HG03064 (cell line): ENCODE results near the gene BCAS3.
"Not testable (repeated sequence)": the region's sequence is repeated elsewhere in the genome, so short reads cannot be mapped to it uniquely, and the experiment has no call there.

Source experiments
- ATAC-seq: cut with Tn5 transposase; IDR thresholded peaks from one replicate; pipeline ENCODE4 v1.9.1; 2021; ENCODE audit warnings: low read depth; ENCODE audit not compliant: unreplicated experiment

Gene BCAS3

DNA sequence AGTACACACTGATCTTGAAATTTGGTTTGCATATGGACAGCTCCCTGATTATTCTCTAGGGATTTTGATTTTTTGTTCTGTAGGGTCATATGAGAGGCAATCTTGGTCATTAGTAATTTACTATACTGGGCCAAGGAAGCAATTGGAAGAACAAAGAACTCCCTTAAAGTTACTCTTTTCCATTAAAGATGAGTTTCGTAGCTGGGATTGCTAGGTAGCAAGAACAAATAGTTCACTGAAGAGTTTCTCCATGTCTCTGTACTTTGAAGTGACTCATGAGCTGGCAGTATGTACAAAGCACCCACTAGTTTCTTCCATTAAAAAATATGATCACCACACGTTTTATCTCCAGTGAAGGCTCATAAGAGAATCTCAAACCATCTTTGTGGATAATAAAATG lies 6.2 kb upstream of the BCAS3 start:
- no peak for ATAC-seq

DNA sequence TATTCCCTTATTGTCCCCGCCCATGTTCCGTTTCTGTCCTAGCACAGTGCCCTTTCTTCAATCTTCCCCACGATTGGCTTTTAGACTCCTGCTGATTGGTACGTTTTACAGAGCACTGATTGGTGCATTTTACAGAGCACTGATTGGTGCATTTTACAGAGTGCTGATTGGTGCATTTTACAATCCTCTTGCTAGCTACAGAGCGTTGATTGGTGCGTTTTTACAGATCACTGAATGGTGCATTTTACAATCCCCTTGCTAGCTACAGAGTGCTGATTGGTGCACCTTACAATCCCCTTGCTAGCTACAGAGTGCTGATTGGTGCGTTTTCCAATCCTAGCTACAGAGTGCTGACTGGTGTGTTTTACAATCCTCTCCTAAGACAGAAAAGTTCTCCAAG lies 3.0 kb upstream of the BCAS3 start:
- ATAC-seq: not testable (repeated sequence)

DNA sequence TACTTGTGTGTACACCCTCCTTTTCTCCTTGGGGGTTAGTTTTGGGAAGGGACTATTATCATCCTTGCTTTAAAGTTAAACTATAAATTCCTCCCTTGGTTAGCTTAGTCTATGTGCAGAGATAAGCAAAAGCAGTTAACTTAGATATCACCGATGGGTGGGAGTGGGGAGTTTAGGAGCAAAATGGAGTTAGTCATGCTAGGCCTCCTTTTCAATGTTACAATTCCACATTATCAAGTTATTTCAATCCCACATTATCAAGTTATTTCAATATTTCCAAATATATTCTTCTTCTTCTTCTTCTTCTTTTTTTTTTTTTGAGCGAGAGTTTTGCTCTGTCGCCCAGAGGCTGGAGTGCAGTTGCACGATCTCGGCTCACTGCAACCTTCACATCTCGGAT lies 1.7 kb upstream of the BCAS3 start:
- no peak for ATAC-seq

DNA sequence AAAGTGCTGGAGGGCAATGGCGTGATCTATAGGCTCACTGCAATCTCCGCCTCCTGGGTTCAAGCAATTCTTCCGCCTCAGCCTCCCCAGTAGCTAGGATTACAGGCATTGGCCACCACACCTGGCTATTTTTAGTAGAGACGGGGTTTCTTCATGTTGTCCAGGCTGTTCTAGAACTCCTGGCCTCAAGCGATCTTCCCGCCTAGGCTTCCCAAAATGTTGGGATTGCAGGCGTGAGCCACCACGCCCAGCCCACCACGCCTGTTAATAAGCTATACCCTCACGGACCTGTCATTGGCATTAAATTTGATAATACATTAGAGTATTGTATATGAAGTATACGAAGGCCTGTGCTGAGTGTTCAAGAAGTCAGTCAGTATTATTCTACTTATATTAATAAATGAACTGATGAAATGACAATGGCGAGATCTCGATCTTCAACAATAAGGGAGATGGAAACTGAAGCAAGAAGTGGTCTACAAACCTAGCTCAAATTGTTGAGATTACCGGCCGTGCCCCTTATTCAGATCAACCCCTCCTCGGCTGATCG lies 818 bp upstream of the BCAS3 start:
- ATAC-seq: no peak

DNA sequence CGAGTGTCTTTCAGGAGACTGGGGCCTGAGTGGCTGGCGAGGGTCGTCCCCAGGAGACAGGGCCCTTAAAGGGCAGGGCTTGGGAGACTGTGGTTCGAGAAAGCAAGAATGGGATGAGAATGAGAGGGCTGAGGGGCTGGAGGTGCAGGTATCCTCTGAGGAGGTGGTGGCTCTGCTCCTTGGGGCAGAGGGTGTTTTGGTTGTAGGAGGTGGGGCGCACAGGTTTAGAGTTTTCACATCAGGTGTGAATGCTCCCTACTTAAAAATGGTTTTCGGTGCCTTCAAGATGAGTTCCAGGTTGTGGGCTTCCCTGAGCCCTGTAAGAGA lies 430 bp downstream of the BCAS3 start:
- ATAC-seq: no peak

DNA sequence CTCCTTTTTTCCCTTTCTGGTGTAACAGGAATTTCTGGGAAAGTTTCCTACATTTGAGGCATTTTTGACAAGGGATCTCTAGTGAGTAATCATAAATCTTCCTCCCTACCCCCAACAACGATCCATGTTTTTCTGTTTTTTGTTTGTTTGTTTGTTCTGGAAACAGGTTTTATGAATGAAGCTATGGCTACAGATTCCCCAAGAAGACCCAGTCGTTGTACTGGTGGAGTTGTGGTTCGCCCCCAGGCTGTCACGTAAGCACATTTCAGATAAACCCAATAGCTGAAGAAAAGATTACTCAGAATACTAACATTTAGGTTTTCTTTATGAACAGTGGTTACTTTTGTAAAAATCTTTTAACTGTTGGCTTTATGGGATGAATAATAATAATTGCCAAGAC lies 1.6 kb downstream of the BCAS3 start:
- ATAC-seq: no peak

DNA sequence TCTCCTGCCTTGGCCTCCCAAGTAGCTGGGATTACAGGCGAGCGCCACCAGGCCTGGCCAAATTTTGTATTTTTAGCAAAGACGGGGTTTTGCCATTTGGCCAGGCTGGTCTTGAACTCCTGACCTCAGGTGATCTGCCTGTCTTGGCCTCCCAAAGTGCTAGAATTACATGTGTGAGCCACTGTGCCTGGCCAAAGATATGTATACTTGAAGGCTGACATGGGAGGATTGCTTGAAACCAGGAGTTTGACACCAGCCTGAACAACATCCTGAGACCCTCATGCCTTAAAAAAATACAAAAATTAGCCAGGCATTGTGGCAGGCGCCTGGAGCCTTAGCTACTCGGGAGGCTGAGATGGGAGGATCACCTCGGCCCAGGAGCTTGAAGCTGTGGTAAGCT lies 3.1 kb downstream of the BCAS3 start:
- no peak for ATAC-seq

DNA sequence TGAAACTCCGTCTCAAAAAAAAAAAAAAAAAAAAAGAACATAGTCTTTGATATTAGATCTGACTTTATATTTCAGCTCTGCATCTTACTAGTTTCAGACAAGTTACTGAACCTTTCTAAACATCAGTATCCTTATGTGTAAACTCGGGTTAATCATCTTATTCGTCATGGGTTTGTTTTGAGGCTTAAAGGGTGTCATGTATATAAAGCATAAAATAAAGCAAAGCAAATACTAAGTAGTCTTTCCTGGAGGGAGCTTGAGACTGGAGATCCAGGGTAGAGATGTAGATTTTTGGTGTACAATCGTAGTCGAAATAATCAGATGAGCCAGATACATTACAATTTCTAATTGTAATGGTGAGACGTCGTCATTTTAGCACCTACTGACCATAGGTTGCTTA lies 7.8 kb downstream of the BCAS3 start:
- ATAC-seq: no peak

DNA sequence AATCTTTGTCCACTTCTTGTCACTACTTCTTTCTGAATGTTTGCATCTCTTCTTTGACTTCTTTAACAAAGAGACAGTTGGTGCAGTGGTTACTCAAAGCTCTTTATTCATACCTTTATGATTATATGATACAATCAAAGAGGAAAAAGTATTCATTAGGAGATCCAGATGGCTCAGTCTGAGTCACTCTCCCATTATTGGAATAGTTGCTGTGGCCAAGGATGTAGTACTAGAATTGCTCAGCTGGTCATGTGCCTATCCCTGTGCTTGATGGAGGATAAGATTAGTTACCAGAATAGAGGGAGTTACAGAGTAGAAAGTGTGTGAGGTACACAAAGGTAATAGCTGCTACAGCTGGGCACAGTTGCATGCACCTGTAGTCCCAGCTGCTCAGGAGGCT lies 18.3 kb downstream of the BCAS3 start:
- ATAC-seq: no peak

DNA sequence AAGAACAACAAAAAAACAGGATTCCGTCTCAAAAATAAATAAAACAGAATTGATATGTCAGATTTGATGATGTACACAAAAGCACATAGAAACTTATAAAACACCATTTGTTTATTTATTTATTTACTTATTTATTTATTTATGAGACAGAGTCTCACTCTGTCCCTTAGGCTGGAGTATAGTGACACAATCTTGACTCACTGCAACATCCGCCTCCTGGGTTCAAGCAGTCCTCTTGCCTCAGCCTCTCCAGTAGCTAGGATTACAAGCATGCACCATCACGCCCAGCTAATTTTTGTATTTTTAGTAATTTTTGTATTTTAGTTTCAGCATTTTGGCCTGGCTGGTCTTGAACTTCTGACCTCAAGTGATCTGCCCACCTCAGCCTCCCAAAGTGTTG lies 21.4 kb downstream of the BCAS3 start:
- no peak for ATAC-seq

DNA sequence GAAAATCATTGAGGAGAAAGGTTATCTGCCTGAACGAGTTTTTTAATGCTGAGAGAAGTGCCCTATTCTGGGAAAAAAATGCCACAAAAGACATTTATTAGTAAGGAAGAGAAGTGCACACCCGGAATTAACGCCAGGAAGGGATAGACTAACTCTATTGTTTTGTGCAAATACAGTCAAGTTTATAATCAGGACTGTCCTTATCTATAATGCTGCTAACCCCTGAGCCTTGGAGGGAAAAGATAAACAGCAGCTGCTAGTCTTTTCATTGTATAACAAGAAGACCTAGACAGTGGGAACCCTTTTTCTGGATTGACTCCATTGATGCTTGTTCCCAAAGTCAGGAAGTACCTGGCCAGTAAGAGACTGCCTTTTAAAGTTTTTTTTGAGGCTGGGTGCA lies 26.5 kb downstream of the BCAS3 start:
- no peak for ATAC-seq

DNA sequence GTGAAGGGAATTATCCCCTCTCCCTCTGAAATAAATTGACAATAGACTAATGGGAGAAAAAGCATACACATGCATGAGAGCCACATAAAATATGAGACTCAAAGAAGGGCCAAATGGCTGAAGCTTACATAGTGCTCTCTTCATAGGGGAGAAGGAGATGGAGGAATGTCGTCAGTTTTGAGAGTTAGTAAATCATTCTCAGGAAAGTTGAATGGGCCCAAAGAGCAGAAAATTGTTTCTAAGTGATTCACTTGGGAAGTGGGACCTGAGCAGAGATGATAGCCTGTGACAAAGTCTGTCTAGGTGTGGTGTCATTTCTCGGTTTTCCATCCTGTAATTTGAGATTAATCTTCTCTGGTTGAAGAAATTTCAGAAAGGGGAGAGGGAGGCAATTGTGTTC lies 35.0 kb downstream of the BCAS3 start:
- no peak for ATAC-seq

DNA sequence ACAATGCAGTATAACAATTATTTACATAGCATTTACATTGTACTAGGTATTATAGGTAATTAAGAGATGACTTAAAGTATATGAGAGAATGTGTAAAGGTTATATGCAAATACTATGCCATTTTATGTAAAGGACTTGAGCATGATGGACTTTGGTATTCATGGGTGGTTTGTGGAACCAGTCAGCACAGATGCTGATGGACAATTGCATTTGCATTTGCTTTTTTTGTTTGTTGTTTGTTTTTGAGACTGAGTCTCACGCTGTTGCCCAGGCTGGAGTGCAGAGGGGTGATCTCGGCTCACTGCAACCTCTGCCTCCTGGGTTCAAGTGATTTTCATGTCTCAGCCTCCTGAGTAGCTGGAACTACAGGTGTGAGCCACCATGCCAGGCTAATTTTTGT lies 36.0 kb downstream of the BCAS3 start:
- no peak for ATAC-seq

DNA sequence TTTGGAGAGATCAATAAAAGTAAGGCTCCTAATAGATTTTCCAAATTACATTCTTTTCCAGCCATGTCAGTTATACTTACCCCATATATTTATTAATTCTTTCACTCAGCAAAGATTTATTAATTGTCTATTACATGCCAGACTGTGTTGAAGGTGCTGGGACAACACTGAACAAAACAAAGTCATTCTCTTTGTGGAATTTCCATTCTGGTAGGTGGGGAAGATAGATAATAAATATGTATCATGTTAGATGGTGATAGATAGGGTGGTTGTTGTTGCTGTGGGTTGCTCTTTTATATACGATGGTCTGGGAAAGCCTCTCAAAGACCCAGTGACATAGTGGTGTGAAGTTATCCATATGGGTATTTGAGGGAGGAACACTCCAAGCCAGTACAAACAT lies 39.1 kb downstream of the BCAS3 start:
- no peak for ATAC-seq

DNA sequence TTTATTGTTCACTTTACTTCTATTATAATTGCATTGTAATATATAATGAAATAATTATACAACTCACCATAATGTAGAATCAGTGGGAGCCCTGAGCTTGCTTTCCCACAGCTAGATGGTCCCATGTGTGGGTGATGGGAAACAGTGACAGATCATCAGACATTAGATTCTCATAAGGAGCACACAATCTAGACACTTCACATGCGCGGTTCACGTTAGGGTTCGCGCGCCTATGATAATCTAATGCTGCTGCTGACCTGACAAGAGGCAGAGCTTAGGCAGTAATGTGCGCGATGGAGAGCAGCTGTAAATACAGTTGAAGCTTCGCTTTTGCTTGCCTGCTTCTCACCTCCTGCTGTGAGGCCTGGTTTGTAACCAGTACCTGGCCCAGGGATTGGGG lies 40.2 kb downstream of the BCAS3 start:
- ATAC-seq: no peak

DNA sequence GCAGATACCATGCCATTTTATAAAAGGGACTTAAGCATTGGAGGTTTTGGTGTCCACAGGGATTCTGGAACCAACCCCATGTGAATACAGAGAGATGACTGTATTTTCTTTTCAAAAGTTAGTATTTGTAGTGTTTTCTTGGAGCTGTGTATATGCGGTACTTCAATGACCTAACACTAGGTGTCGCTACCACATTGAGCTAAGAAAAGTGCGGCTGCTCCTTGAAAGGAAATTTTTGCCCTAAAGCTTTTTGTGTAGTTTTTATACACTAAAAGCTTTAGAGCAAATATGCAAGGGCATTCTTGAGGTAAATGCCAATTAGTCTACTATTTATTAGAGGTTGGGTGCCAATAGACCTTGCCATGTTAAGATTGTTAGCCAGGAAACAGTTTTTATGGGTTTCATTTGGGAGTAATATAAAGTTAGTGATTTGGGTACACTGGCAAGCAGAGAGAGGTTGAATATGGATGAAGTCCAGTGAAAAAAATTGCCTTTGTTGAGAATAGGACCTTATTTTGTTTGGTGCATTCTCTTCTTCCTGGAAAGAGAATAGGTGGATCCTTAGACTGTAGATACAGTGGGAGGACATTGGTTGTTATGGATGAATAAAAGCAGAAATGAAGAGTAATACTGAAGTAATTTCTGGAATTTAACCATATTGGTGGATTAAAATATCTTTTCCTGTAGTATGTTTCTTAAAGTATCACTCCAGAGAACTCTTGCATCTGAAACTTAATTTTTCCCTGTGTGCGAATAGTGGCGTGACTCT lies 43.3 kb downstream of the BCAS3 start:
- no peak for ATAC-seq

DNA sequence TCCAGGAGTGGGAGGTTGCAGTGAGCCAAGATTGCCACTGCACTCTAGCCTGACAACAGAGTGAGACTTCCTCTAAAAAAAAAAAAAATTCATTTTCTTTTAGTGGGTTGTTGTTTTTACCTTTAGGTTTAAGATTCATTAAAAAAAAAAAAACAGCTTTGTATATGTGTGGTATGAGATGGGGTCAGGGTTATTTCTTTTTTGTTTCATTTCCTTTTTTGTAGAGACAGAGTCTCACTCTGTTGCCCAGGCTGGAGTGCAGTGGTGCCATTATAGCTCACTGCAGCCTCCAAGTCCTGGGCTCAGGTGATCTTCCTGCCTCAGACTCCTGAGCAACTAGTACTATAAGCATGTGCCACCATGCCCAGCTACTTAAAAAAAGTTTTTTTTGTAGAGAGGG lies 47.0 kb downstream of the BCAS3 start:
- peak; percentile 63 for ATAC-seq

DNA sequence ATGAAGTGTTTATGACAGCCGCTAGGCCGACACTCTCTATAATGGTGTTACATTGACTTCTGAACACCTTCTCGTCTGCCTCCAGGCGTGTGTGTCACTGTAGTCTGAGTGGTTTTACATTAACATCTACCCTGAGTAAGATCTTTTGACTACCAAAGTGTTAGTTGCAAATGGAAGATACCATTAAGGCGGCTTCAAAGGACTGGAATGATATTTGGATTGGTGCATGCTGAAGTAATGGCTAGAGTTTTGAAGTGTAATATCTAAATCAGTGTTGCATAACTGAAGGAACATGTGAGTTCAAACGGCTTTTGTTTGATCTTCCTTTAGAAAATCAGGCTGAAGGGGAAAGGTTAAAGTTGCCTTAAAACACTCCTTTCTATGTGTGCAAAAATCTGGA lies 52.2 kb downstream of the BCAS3 start:
- no peak for ATAC-seq

DNA sequence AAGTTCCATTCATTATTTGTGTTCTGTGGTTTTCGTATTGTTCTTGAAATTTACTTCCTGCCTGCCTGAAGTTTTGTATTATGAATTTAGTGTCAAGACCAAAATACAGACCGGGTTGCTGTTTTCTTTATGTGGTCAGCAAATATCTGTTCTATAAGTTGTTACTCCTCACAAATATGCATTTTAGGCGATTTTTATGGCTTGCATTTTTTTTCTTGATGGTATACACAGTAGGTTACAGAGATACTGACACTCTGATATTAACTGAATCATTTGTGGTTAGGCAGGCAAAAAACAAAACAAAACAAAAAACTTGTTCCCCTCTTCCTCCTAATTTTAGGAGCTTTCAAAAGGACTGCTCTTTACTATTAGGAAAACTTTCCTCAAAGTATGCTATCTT lies 52.6 kb downstream of the BCAS3 start:
- ATAC-seq: no peak

DNA sequence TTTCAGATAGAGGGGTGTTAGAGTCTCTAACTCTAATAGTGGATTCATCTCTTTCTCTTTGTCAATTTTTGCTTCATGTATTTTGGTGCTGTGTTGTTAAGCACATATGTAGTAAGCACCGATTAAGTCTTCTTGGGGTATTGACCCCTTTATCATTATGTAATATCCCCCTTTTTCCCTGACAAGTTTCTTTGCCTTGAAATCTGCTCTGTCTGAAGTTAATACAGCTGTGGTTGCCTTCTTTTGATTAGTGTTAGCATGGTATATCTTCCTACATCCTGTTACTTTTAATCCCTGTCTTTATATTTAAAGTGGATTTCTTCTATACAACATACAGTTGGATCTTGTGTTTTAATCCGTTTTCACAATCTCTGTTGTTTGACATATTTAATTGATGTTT lies 60.6 kb downstream of the BCAS3 start:
- no peak for ATAC-seq

DNA sequence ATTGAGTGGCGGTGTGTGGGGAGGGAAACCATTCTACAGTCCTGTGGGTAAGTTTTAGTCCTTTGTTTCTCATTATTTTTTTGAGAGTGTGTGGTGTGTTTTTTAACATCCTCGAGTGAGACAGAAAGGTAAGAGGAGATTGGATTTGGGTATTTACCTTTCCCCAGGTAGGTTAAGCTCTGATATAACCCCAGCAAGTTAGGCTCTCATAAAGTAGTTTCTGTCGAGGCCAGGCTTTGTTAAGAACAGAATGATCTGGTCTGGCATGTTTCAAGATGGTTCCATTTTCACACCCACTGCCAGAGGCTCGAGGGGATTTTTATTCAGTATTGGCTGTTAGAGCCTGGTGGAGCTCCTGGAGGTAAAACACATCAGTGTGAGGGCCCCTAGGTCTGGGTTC lies 62.9 kb downstream of the BCAS3 start:
- no peak for ATAC-seq

DNA sequence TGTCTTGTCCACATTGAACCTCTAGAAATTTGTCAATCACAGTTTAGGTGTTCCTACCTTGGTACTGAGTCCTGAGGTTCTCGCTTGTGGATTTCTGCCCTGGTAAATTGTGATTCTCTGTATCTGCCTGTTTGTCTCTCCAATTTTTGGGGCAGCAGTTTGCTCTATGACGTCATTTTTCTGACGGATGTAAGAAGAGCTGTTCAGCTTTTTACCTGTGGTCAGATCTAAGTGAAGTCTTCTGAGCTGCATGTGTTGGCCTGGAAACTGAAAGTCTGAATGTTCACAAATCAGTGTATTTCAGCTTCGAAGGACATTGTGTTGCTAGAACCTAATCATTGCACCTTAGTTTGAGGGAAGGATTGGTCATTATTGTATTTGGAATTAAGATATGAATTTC lies 63.4 kb downstream of the BCAS3 start:
- ATAC-seq: no peak

DNA sequence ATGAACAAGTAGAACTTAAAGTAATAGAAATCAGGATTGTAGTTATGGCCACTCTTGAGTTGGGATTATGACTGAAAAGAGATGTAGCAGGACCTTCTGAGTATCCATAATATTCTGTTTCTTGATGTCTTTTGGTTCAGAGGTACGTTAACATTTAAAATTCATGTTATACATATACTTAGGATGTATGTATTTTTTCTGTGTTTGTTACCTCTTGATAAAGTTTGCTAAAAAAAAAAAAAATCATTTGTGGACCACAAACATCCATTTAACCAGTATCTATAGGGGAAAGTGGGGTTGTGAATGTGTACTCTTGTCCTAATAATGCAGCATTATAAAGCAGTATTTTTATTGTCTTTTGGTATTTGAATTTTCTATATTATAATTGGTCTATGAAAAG lies 65.6 kb downstream of the BCAS3 start:
- no peak for ATAC-seq
